ENCODE results near the gene TACR1.

The TACR1 gene

GRCh38 chr2:75054296-75054695 is 145.0 kb downstream of the TACR1 start:
- no peak for DNase-seq (ENCODE audit: low read depth in 2 of 3, low spot score in 2 of 3)

- DNase-seq (ENCODE audit: low read depth in 2 of 3, low spot score in 2 of 3) = no peak
These were observed 145.7 kb downstream of the TACR1 start for GRCh38 chr2:75053484-75054112.

GRCh38 chr2:75047992-75048625 is 151.2 kb downstream of the TACR1 start:
- DNase-seq (ENCODE audit: low read depth in 2 of 3, low spot score in 2 of 3) = no peak

- no peak for DNase-seq (ENCODE audit: low read depth in 2 of 3, low spot score in 2 of 3)
These were observed 151.9 kb downstream of the TACR1 start for GRCh38 chr2:75047189-75047991.

GRCh38 chr2:75045526-75046050 is 153.7 kb downstream of the TACR1 start:
- DNase-seq (ENCODE audit: low read depth in 2 of 3, low spot score in 2 of 3) = no peak

- no peak for DNase-seq (ENCODE audit: low read depth in 2 of 3, low spot score in 2 of 3)
These were observed 155.0 kb downstream of the TACR1 start for GRCh38 chr2:75044291-75044690.

- no peak for DNase-seq (ENCODE audit: low read depth in 2 of 3, low spot score in 2 of 3)
These were observed 156.5 kb downstream of the TACR1 start for GRCh38 chr2:75042823-75043222.

GRCh38 chr2:75041731-75042600 is 157.4 kb downstream of the TACR1 start:
- no peak for DNase-seq (ENCODE audit: low read depth in 2 of 3, low spot score in 2 of 3)

- no peak for DNase-seq (ENCODE audit: low read depth in 2 of 3, low spot score in 2 of 3)
These were observed 158.1 kb downstream of the TACR1 start for GRCh38 chr2:75041226-75041625.

GRCh38 chr2:75035444-75036353 is 163.6 kb downstream of the TACR1 start:
- DNase-seq (ENCODE audit: low read depth in 2 of 3, low spot score in 2 of 3) = no peak

GRCh38 chr2:75033516-75033915 is 165.8 kb downstream of the TACR1 start:
- no peak for DNase-seq (ENCODE audit: low read depth in 2 of 3, low spot score in 2 of 3)

GRCh38 chr2:75031906-75032803 is 167.2 kb downstream of the TACR1 start:
- DNase-seq (ENCODE audit: low read depth in 2 of 3, low spot score in 2 of 3) = no peak

- DNase-seq (ENCODE audit: low read depth in 2 of 3, low spot score in 2 of 3) = no peak
These were observed 168.1 kb downstream of the TACR1 start for GRCh38 chr2:75031171-75031570.

GRCh38 chr2:75030218-75031009 is 168.9 kb downstream of the TACR1 start:
- no peak for DNase-seq (ENCODE audit: low read depth in 2 of 3, low spot score in 2 of 3)

GRCh38 chr2:75027886-75028285 is 171.4 kb downstream of the TACR1 start:
- DNase-seq (ENCODE audit: low read depth in 2 of 3, low spot score in 2 of 3) = no peak

GRCh38 chr2:75025633-75026380 is 173.5 kb downstream of the TACR1 start:
- no peak for DNase-seq (ENCODE audit: low read depth in 2 of 3, low spot score in 2 of 3)

GRCh38 chr2:75025216-75025615 is 174.1 kb downstream of the TACR1 start:
- DNase-seq (ENCODE audit: low read depth in 2 of 3, low spot score in 2 of 3) = no peak

All from activated CD8-positive, alpha-beta memory T cell treated with anti-CD3 and anti-CD28 coated beads for 48 hours (primary cell).